Measurements from ENCODE around the gene GNAI1.

GRCh38 chr7:80224415-80224814, 89.8 kb downstream of the GNAI1 start:
- TF ChIP-seq CTCF (IDR thresholded peaks at IDR 0.05) = no peak
- no peak for TF ChIP-seq POLR2A (IDR thresholded peaks at IDR 0.05)
